Measurements from ENCODE around the gene MARCO. TPM values are rescaled to one million over a fixed set of nuclear protein-coding genes. Genes with fewer than 3 reads are reported as not detected.

The MARCO gene
- total RNA-seq, 1 experiment from 2014 or later, result 0.26 TPM

- DNase-seq (ENCODE audit: low read depth, low spot score) (no peak), ATAC-seq (no peak)
- Histone ChIP-seq H3K36me3 (ENCODE audit: control insufficient read depth, insufficient read depth, low read length) (no peaks in the 10 kb centered on the region), H3K4me1 (ENCODE audit: control insufficient read depth, insufficient read depth, low read length) (no peaks in the 10 kb centered on the region), H3K27ac (ENCODE audit: low read length) (no peak overlapping the region), H3K27me3 (ENCODE audit: control insufficient read depth, insufficient read depth, low read length) (peaks cover 3% of the 10 kb centered on the region), H3K4me3 (ENCODE audit: low read depth in 2 of 2, low read length in 2 of 2) (no peak overlapping the region), H3K9me3 (ENCODE audit: control insufficient read depth, insufficient read depth, low read depth, low read length) (no peaks in the 10 kb centered on the region)
- ChIA-PET POLR2A (no interaction called here), CTCF (no interaction called here)
- in situ Hi-C loops (cut with HindIII; ENCODE audit: low pct_unique_long_range_greater_than_20kb, low sequenced_read_pairs) (no loop called here), intact Hi-C loops (cut with micrococcal nuclease; ENCODE audit: unreplicated experiment) (no loop called here)
- no TSS peak for BruUV-seq (replicated peaks)
- TF ChIP-seq CTCF (IDR thresholded peaks at IDR 0.05) (no peak), SIN3A (IDR thresholded peaks at IDR 0.05; ENCODE audit: borderline replicate concordance, insufficient read depth, low read depth, low read length) (no peak), TCF7L2 (IDR thresholded peaks at IDR 0.05; ENCODE audit: low read depth, low read length) (no peak), POLR2AphosphoS5 (IDR thresholded peaks at IDR 0.05; ENCODE audit: low read depth, low read length) (no peak)
- TF ChIP-seq, protein P1, sequence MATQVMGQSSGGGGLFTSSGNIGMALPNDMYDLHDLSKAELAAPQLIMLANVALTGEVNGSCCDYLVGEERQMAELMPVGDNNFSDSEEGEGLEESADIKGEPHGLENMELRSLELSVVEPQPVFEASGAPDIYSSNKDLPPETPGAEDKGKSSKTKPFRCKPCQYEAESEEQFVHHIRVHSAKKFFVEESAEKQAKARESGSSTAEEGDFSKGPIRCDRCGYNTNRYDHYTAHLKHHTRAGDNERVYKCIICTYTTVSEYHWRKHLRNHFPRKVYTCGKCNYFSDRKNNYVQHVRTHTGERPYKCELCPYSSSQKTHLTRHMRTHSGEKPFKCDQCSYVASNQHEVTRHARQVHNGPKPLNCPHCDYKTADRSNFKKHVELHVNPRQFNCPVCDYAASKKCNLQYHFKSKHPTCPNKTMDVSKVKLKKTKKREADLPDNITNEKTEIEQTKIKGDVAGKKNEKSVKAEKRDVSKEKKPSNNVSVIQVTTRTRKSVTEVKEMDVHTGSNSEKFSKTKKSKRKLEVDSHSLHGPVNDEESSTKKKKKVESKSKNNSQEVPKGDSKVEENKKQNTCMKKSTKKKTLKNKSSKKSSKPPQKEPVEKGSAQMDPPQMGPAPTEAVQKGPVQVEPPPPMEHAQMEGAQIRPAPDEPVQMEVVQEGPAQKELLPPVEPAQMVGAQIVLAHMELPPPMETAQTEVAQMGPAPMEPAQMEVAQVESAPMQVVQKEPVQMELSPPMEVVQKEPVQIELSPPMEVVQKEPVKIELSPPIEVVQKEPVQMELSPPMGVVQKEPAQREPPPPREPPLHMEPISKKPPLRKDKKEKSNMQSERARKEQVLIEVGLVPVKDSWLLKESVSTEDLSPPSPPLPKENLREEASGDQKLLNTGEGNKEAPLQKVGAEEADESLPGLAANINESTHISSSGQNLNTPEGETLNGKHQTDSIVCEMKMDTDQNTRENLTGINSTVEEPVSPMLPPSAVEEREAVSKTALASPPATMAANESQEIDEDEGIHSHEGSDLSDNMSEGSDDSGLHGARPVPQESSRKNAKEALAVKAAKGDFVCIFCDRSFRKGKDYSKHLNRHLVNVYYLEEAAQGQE (IDR thresholded peaks at IDR 0.05; ENCODE audit: insufficient read depth in 1 of 2, low read depth in 2 of 2, low read length in 1 of 2), result no peak
Observed at GRCh38 chr2:118980022-118980421, 38.0 kb downstream of the MARCO start.

GRCh38 chr2:118980573-118980972 lies 38.6 kb downstream of the MARCO start:
- Histone ChIP-seq H3K9me3 (ENCODE audit: control insufficient read depth, insufficient read depth, low read depth, low read length) (no peaks in the 10 kb centered on the region), H3K4me3 (ENCODE audit: low read depth in 2 of 2, low read length in 2 of 2) (no peak overlapping the region), H3K27me3 (ENCODE audit: control insufficient read depth, insufficient read depth, low read length) (peaks cover 6% of the 10 kb centered on the region), H3K4me1 (ENCODE audit: control insufficient read depth, insufficient read depth, low read length) (no peaks in the 10 kb centered on the region), H3K27ac (ENCODE audit: low read length) (no peak overlapping the region), H3K36me3 (ENCODE audit: control insufficient read depth, insufficient read depth, low read length) (no peaks in the 10 kb centered on the region)
- TF ChIP-seq CTCF (IDR thresholded peaks at IDR 0.05) (no peak), POLR2AphosphoS5 (IDR thresholded peaks at IDR 0.05; ENCODE audit: low read depth, low read length) (no peak), TCF7L2 (IDR thresholded peaks at IDR 0.05; ENCODE audit: low read depth, low read length) (no peak), SIN3A (IDR thresholded peaks at IDR 0.05; ENCODE audit: borderline replicate concordance, insufficient read depth, low read depth, low read length) (no peak)
- TF ChIP-seq, protein P1 (IDR thresholded peaks at IDR 0.05; ENCODE audit: insufficient read depth in 1 of 2, low read depth in 2 of 2, low read length in 1 of 2), result no peak
- in situ Hi-C loops (cut with HindIII; ENCODE audit: low pct_unique_long_range_greater_than_20kb, low sequenced_read_pairs), result no loop called here
- POLR2A ChIA-PET, result no interaction called here
- no TSS peak for BruUV-seq (replicated peaks)
- intact Hi-C loops (cut with micrococcal nuclease; ENCODE audit: unreplicated experiment), result no loop called here
- CTCF ChIA-PET, result no interaction called here
- ATAC-seq (no peak), DNase-seq (ENCODE audit: low read depth, low spot score) (no peak)
